ENCODE data around the gene BACH2.

Gene BACH2

DNA sequence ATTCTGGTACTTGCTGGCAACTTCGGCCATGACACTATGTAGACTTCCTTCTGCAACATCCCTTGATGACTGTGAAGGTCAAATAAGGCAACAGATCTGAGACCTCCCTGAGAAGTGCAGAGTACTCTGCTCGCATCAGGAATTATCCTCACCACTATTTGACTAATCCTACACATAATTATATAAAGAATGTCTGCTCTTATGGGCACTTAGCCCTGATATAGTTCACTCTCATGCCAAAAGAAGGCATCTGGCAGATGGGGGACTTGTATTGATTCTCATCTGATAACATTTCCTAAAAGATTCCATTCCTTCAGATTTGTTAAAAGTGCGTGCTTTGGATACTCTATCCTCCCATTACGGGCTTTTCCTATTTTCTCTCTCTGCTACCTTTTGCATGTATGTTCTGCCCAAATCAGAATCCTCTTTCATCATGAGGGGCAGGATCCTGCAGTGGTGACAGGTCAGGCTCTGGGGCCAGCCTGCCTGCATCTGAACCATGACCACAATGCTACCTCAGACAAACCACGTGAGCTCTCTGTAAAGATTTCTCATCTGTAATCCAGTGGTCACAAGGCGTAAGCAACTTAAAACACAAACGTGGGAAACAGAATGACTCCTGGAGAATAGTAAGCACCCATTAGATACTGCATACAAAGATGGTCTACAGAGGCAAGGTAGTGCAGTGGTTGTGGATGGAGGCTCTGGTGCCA, 268.4 kb downstream of the BACH2 start:
- no peak for DNase-seq (ENCODE audit: low read depth in 2 of 2)

DNA sequence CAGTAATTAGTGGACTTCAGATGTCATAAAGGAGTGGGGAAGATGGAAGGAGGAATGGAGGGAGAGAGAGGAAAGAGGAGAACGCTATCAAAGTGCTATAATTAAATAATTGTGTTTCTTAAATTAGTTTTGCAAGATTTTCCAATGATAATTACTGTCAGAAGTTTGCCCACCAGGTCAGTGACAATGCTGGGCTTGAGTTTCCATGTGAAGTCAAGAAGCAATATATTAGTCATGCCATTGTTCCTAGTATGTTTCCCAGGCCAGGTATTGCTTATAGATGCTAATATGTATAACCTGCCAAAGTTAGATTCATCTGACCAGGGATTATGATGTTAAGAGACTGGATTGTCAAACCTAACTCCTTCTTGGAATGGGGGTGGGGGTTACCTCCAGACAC, 270.4 kb downstream of the BACH2 start:
- DNase-seq (ENCODE audit: low read depth in 2 of 2) = no peak

- DNase-seq (ENCODE audit: low read depth in 2 of 2) = peak in 1 of 2 donors; percentile 39
Measured at GRCh38 chr6:90025523-90026061, 271.1 kb downstream of the BACH2 start.

DNA sequence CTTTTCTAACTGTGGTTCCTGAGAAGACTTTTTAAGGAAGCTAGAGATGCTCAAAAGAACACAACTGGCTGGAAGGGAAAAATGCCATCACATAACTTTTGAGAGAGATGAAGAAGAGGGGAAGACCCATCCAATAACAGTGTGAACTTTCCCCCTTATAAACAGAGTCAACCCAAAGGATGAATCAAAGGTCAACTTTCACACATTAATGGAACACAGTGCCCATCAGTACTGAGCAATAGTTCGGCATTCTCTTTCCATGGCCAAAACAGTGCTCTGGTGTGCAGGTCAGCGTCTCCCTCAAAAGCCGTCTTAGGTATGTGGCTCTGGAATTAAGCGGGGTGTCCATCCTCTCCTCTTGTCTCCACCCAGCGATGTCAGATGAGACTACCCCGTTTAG, 272.0 kb downstream of the BACH2 start:
- DNase-seq (ENCODE audit: low read depth in 2 of 2) = no peak

DNA sequence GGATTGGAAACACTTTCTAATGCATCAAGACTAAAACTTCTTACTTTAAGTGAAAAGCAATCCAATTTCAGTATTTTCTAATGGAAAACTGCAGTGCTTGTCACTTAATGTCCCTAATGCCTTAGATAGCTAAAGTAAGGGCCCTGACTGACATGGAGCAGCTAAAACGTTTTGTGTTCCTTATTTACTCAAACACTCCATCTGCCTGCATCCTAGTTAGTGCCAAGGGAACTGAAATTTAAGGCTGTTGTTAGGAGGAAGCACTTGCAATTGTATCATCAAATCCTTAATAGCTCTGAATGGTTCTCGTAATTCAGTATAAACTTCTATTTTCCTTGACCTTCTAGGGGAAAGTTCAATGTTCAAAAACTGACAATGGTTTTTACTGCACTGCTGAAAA, 274.9 kb downstream of the BACH2 start:
- no peak for DNase-seq (ENCODE audit: low read depth in 2 of 2)

GRCh38 chr6:90020746-90021145, 275.9 kb downstream of the BACH2 start:
- no peak for DNase-seq (ENCODE audit: low read depth in 2 of 2)

GRCh38 chr6:90019216-90019615, 277.4 kb downstream of the BACH2 start:
- DNase-seq (ENCODE audit: low read depth in 2 of 2) = no peak

- no peak for DNase-seq (ENCODE audit: low read depth in 2 of 2)
Measured at GRCh38 chr6:90015883-90016282, 280.8 kb downstream of the BACH2 start.

DNA sequence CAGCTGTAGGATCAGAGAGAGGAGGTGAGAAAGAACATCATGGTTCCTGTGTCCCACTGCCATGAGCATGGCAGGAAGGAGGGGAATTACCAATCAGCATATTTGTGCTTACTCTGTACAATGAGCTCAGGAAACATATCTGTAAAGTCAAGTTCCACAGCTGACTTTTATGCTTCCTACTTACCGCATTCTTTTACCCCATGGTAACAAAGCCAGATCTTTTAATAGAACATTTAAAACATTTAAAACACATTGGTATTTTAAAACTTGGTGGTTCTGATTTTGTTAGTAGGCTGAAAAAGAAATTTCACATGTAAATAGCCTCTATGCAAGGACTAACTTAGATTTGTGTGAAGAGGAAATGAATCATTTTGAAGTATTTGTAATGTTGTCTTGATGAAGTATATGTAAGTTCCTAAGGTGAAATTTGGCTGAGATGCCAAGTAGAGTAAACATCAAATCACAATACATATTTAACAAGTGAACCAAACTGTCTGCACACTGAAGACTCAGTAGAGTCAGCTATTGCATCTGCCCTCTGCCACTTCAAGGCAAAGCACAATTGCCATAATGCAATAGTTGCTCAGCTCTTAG, 287.6 kb downstream of the BACH2 start:
- DNase-seq (ENCODE audit: low read depth in 2 of 2) = no peak

DNA sequence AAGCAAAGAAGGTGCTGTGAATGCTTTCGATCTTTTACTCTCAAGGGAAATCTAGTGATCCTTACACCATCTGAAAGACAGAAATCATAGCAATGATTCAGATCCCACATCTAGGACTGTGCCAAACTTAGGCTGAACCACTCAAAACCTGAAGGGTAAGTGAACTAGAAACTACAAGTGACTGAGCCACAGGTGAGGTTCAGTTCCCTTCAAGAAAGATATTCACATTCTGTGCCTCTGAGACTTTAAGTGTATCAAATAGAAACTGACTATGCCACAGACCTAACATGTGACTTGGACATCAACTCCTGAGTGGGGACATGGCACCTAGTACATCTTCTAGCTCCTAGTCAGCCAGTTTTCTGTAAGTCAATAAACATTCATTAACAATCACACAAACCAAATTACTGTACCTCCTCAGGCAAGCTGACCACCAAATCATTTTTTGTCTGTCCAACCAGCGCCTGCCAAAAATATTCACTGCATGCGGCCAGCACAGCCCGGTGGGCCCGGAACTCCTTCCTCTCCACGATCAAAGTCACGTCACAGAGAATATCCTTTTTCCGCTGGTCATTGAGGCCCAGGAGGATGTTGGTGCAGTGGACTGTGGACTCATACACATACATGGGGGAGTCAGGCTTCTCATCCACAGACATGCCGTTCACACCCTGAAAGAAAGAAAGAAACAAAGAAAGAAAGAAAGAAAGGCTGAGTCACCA, 288.3 kb downstream of the BACH2 start:
- DNase-seq (ENCODE audit: low read depth in 2 of 2) = no peak

DNA sequence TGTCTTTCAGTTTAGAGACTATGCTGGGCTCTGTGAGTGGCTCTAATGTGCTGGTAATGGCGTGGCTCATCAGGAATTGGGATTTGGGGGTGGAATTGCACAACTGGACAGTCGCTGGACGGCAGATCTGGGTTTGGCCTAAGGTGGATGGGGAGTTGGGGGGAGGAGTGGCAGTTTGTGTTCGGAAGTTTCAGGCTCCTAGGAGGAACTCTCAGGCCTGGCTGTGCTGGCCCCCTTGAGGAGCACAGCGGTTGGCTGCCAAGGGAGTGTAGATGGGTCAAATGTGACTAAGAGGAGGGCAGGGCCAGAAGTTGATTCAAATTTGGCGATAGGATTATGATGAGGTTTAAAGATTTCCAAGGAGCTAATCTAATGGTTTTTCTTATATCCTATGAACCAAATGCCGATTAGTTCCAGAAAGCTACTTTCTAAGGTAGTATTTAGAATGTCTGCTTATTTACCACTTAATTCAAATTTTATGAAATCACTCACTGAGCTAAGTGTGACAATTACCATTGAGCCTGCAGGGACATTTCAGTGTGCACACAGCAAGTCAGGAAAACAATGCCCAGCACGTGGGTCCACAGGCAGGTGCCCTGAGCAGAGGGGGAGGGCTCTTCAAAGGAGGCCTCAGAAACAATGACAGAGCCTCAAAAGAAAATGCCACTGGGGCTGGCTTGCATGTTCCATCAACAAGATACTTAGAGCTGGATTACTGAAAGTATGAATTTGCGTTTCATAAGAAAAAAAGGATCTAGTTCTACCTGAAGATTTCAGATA, 291.4 kb downstream of the BACH2 start:
- DNase-seq (ENCODE audit: low read depth in 2 of 2) = no peak

DNA sequence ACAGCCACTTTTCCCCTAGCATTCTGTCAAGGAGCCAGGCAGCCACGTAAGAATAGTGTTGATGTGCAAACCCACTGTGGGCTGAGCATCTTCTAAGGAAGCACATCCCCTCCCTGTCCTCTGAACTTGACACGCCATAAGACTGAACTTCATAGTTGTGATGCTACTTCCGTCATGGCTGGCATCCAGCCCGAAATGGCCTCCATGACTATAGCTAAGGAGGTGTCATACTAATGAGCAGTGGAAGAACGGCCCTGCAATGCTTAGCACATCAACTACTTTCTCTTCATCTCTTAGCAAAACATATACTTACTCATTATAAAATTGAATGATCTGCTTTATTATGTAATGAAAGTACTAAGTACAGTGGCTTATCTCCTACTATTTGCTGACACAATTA, 292.1 kb downstream of the BACH2 start:
- DNase-seq (ENCODE audit: low read depth in 2 of 2) = no peak

- DNase-seq (ENCODE audit: low read depth in 2 of 2) = no peak
Measured at GRCh38 chr6:90003941-90004340, 292.7 kb downstream of the BACH2 start.

DNA sequence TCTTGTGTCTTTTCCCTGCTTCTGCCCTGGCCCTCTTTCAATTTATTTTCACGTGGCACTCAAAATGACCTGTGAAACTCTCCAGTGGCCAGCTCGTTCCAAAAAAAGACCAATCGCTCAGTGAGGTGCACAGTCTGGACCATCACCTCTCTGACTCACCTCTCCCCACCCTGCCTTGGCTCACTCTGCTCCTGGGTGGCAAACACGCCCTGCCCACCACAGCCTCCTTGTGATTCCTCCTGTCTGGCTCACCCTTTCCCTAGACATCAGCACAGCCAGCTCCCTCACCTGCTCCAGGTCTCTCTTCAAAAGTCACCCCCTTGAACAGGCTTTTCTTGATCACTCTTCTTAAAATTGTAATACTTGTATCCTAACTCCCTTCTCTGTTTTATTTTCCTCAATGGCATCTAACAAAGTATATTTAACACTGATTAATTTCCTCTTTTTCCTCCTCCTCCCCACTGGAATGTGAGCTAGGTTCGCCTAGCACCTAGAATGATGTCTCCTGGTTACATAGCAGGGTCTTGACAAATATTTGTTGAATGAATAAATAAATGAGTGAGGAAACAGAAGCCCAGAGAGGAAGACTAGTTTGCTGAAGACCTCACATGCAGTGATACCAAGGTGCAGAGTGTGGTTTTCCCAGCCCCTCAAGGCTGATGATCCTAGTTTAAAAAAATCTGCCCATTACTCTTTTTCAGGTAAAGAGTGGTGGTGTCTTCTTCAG, 293.4 kb downstream of the BACH2 start:
- no peak for DNase-seq (ENCODE audit: low read depth in 2 of 2)

DNA sequence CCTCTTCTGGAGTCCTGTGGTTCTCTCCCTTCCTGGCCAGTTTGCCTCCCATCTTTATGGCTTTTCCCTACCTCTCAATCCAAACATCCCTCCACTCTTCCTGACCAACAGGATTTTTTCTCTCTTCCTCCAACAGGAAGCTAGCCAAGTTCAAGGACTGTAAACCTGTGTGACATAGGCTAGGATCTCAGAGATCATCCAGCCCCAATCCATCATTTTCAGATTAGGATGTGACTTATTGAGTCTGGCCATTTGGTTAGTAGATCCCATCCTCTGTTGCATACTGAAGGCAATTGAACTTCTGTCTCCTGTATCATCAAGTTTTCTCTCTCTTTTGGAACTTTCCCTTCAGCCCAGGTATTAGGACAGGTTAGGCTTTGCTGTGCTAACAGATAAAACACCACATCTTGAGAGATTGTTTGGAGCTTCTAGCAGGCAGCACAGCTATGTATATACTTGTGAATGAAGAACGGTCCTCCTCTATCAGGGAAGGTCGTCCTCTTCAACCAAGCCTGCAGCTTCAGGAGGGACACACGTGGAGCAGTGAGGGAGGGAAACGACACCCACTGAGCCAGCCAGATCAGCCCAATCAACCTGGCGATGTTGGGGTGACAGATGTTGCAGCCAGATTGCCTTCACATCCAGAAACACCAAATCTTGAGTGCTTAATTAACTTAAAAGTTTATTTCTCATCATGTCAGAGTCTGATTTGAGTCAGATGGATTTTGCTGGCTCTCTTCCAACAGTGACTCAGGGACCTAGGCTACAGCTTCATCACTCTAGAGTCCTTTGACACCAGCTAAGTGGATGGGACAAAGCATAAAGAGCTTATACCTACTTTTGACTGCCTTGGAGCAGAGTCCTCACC, 295.5 kb downstream of the BACH2 start:
- DNase-seq (ENCODE audit: low read depth in 2 of 2) = no peak

DNA sequence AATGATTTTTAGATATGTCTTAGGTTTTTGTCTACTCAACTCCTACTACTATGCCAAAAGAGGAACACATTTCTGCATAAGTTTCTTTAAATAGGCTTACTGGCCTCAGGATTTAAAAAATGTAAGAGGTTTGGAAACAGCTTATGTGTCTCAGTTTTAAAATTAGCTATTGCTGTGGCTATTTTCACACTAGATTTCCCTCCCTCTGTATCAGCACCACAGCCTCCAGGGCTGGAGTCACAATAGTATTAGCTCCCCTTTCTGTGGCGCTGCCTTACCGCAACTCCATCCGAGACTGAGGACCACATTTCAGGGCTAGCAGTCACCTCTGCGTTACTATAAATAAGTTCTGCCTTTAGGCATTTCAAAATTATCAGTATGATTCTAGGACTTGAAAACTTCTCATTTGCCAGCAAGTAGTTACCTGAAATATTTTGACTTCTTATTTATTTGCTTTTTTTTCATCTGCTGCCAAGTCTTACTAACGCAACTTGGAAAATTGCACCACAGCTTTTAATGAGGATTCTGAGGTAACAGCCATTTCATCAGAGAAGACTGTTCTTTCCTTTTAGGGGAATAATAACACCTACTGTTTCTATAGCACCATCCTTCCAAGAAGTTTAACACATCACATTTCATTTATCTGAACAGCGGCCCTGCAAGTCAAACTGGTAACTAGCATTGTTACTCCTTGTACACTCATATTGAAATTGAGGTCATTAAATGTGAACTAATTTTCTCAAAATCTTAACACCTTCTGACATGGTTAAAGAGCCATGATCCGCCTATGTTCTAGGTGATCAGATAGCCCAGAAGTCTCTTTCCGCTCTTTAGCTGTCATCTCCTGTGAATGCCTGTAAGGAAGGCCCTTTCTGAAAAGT, 296.5 kb downstream of the BACH2 start:
- DNase-seq (ENCODE audit: low read depth in 2 of 2) = no peak

- DNase-seq (ENCODE audit: low read depth in 2 of 2) = no peak
Measured at GRCh38 chr6:89999154-89999553, 297.5 kb downstream of the BACH2 start.

DNA sequence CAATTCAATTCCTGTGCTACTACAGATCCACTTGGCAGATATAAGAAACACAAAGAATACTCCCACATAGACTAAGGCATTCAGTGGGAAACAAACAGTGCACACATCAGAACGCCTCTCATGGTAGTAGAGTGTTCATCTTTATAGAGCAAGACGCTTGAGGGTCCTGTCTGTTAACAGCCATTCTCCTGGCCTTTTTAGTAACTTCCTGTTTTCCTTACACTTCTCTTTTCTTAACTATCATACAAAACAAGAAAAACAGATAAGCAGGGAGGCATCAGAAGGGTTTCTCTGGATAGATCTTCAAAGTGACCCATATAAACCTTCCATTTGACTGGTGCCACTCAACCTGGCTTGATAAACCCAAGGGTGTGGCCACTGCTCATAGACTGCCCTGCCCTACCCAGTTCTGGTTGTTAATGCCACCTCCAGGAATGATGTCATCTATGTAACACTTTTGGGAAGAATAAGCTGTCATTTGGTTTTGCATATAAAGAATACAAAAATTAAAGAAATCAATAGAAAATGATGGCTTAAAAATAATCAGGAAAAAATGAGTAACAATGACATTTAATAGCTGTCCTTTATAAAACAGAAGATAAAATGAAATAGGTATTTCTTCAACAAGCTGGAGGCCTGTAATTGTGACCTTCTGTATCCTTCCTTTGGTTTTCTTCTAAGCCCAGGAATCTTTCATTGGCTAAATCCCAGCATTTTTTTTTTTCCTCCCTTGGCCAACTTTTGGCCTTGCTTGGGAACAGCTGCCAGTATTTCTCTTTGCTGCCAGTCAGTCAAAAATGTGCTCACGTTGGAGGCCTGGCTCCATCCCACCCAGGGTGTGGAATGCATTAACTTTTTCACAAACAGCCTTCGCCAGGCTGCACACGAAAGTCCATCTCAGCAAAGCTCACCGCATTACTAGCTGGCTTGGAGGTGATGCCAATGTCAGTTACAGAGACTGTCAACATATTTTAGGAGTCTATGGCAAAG, 298.9 kb downstream of the BACH2 start:
- DNase-seq (ENCODE audit: low read depth in 2 of 2) = no peak

Measured in activated CD8-positive, alpha-beta memory T cell treated with anti-CD3 and anti-CD28 coated beads for 4 hours (primary cell).